HG03039 (cell line): ENCODE results near the gene REPS2.

Experiments used
- ATAC-seq: cut with Tn5 transposase; IDR thresholded peaks from one replicate; pipeline ENCODE4 v1.9.1; 2021; ENCODE audit warnings: mild to moderate bottlenecking, moderate library complexity; ENCODE audit not compliant: unreplicated experiment

Gene REPS2

GRCh38 chrX:17031827-17032226 is 85.4 kb downstream of the REPS2 start:
- no peak for ATAC-seq

DNA sequence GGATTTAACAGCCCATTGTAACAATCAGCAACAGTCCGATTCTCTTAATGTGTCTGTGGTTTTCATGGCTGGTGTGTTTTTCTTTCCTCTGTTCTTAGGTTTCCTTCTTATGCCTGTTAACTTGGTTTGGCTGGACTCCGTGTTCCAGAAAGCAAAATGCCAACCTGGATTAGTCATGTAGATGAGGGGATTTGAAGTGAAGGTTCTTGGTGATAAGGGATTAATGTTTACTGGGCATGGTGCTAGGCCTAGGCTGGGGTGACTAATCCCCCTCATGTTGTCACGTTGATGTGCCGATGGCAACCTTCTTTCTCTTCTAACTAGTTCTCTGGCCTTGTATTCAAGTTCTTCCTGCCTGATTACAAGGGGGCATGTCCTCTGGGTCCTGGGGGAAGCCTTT is 85.9 kb downstream of the REPS2 start:
- no peak for ATAC-seq

- no peak for ATAC-seq
Observed at GRCh38 chrX:17033225-17033624, 86.8 kb downstream of the REPS2 start.

DNA sequence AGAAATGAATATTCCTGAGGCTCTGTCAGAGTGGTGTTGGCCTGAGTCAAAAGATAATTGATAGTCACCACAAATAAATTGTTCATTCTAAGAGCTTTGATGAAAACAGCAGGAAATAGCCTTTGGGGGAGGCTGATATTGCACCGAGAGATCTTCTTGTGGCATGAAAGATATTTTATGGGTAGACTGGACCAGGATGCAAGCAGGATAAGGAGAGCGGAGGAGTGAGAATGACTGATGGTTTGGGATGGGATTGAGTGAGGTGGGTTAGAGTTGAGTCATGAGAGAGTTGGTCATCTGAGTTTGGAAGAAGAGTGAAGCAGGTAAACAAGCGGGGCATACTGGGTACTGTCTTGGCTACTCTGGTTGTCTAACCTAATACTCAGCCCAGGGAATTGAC is 88.7 kb downstream of the REPS2 start:
- ATAC-seq = no peak

DNA sequence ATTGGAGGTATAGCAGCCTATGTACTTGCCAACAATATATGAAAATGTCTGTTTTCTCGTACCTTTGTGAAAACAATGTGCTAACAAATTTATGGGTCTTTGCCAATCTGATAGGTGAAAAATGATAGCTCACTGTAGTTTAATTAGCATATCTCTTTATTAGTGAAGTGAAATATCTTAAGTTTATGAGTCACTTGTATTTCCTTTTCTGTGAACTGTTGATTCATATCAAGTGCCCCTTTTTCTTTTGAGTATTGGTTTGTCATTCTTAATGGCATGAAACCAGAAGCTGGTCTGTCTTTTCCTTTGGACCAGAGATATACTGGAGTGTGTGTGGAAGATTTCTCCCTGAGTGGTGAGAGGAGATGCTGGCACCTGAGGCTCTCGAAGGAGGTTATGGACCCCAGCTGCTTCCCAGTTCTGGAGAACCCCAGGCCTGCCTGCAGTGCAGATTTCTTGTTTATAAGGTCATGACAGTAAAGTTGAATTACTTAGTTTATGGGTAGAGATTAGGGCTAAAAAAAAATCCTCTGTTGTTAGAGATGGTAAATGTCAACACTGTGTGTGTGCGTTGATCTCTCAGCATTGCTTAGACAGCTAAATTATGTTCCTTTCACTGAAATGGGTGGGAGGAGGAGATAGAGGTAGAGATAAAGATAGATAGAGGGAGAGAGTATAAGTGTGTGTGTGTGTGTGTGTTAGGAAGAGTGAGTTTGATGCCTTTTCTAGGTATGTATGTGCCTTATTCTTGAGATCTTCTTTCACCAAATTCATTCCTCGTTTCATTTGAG is 89.9 kb downstream of the REPS2 start:
- no peak for ATAC-seq

GRCh38 chrX:17038277-17038676 is 91.8 kb downstream of the REPS2 start:
- no peak for ATAC-seq

- no peak for ATAC-seq
Observed at GRCh38 chrX:17038681-17039161, 92.3 kb downstream of the REPS2 start.

DNA sequence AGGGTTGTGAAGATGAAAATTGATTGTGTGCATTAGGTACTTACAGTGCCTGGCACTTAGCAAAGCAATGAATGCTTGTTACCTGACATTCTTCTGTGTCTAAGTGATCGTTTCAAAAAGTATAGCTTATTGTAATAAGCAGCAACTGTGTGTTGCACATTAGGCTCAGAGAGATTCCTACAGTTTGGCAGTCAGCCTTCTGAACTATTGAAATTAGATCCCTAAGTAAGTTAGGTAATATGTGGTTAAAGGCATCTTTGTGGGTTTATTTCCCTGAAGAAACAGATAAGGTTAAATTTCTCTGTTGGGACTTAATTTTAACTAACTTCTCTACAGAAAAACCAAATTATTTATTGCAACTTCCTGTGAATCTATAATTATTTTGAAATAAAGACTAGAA is 93.4 kb downstream of the REPS2 start:
- no peak for ATAC-seq

DNA sequence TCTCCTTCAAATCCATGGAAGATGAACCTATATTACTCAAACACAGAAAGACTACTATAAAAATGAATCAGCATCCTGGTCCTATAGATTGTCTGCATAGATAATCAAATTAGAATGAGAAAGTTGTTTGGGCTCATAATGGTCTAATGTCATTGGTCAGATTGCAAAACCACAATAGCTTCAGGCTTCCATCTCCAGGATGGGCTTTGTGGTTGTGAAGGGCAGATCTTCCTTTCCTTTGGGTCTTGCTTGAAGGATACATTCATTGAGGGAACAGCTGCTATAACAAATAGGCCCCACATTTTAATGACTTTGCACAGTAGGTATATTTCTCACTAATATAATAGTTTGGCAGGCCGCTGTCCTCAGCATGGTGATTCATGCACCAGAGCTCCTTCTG is 94.3 kb downstream of the REPS2 start:
- ATAC-seq = no peak

DNA sequence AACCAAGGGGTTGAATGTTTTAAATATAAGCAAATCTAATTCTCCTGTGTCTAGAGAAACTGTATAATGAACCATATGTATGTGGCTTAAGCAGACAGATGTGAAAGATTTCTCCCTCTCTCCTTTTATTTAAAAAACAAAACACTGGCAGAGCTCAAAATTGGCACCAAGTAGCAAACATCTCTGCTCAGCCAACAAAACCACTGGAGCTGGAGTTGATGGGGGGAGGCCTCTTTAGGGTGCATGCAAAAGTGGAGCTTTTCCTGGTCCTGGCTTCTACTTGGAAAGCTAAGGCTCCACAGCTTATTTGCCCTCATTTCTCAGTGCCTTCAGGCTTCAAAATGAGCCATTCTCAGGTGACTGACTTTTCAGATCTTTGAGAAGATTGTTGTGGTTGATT is 95.6 kb downstream of the REPS2 start:
- no peak for ATAC-seq

- ATAC-seq = no peak
Observed at GRCh38 chrX:17046478-17047097, 100.1 kb downstream of the REPS2 start.

DNA sequence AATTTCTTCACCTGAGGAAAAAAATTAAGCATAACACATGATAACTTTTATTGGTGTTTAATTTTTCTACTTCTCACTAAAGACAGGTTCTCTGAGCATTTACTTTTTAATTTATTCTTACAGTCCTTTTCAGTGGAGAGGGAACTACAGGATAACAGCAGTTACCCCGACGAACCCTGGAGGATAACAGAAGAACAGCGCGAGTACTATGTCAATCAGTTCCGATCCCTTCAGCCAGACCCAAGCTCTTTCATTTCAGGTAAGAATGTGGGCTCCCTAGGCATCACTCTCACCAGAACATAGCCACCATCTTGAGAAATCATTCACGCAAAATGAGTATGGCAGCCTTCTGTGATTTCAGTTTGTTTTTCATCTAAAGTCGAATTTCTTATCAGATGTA is 100.8 kb downstream of the REPS2 start:
- no peak for ATAC-seq

- no peak for ATAC-seq
Observed at GRCh38 chrX:17052210-17052609, 105.8 kb downstream of the REPS2 start.

DNA sequence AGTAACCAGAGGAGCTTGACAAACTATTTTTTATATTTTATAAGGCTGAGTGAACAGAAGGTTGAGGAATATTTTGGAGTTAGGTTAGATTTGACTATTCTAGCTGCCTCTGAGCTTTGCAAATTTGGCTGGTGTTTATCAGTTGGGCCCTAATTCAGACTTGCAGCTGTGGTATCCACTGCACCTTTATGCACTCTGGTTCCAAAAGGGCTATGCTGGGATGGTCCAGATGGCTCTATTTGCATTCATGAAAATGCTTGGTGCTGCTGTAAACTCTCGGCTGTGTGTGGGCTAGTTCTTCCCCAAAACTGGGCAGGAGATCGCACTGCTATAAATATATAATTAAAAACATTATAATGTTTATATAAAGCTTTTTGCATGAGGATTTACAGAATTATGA is 106.3 kb downstream of the REPS2 start:
- ATAC-seq = no peak

DNA sequence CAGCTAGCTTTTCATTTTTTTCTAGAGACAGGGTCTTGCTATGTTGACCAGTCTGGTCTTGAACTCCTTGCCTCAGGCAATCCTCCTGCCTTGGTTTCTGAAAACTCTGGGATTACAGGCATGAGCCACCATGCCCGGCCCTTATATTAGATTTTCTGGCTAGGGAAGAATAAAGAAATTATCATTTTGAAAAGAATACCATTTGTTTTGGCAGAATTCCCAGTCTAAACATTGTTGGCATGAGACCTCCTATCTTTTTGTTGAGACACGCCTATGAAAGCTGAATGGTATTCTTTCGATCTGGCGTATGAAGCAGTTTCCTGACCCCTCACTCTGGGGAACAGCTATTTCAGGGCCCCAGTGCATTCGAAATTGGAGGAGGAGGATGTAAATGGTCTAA is 107.0 kb downstream of the REPS2 start:
- no peak for ATAC-seq

DNA sequence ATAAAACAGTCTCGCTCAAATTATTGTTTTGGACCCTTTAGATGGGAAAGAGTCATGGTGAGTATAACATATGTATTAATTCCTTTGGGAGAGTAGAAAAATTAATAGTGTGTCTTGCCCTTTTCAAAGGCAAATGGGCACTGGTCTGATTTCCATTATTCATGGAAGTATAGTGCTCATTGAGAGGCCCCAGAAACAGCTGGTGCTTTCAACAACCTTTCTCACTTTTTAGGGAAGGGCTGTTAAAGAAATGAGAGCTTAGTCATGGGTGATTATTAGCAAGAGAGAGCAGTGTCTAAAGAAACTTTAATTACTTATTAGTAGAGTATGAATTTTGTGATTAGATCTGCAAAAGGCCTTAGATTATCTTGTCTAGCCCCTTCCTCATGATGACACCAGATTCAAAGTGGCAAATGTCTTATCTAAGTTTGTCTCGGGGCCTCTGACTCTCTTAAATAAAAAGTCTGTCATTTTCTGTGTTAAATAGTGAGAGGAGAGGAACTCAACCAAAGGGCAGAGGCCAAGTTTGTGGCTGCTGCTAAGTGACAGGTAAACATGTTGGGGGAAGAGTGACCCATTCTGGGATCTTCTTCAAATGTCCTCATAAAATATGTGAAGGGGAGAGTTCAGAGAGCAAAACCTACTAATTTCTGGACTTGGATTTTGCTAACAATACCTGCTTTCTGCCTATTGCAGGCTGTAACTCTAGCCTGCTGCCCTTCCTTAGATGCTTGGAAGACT is 110.6 kb downstream of the REPS2 start:
- no peak for ATAC-seq

GRCh38 chrX:17062065-17062464 is 115.6 kb downstream of the REPS2 start:
- ATAC-seq = no peak

DNA sequence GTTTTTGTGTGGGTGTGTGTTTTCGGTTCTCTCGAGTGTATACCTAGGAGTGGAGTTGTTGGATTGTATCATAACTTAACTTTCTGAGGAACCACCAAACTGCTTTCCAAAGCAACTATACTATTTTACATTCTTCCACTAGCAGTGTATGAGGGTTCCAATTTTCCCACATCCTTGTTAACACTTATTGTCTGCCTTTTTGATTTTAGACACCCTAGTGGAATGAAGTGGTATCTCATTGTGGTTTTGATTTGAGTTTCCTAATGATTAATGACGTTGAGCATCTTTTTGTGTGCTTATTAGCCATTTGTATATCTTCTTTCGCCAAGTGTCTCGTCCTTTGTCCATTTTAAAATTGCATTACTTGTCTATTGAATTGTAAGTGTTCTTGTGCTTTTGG is 118.6 kb downstream of the REPS2 start:
- ATAC-seq = no peak

DNA sequence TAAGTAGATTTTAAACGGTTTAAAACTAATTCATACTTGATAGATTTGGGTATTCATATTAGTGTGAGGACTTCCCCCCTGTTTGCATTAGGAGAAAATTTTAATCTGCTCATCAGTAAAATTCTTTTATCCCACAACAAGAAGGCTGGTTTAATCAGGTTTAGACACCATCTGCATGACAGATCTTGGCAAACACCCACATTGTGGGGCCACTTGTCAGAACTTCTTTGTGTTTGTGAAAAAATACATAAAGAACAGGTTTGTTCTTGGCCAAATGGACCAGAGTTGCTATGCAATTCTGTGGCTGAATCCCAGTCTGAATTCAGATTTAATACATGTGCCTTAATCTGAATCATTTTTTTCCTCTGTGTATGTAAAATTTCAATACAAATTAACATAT is 121.1 kb downstream of the REPS2 start:
- no peak for ATAC-seq

DNA sequence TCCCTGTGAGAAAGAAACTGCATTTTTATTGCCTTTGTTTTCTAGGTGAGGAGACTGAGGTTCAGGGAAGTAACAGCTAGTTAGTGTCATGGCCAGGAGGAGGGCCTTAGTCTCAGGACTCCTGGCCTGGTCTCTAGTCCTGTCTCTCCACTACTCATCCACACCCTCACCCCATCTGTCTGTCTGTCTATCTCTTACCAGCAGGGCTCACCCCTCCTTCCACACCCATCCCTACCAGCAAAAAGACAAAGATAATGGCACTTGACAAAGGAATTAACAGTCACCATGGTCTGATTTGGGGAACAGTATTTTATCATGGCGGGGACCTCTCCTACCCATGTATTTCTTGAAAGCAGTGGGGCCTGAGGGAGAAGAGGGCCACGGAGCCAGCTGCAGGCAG is 125.8 kb downstream of the REPS2 start:
- no peak for ATAC-seq

- no peak for ATAC-seq
Observed at GRCh38 chrX:17072721-17073230, 126.3 kb downstream of the REPS2 start.

- ATAC-seq = no peak
Observed at GRCh38 chrX:17075004-17075403, 128.5 kb downstream of the REPS2 start.
